Measurements from ENCODE around the gene TCF7L2. TPM values are rescaled to one million over a fixed set of nuclear protein-coding genes. Genes with fewer than 3 reads are reported as not detected.
A peak's percentile ranks its signal among the peaks of the same experiment; 100 is the strongest.

TCF7L2 gene
- total RNA-seq, 4 donors from 2014 or later, result 25.1 to 38.9 (median 26.9) TPM

- 74 to 78% methylated on average over 7 of the region's 7 CpGs for WGBS, 2 donors
- Histone ChIP-seq H3K27ac (peak overlapping the region in 1 of 4 donors; percentile 10), H3K4me1 (peaks cover 0 to 70% (median 19%) of the 10 kb centered on the region in 4 donors)
These were observed 92.8 kb downstream of the TCF7L2 start for GRCh38 chr10:113042868-113043267.

GRCh38 chr10:113044016-113044755 is 94.1 kb downstream of the TCF7L2 start:
- Histone ChIP-seq H3K4me1 (peaks cover 0 to 77% (median 24%) of the 10 kb centered on the region in 4 donors), H3K27ac (no peak overlapping the region), H3K4me3 (no peak overlapping the region), H3K9me3 (no peaks in the 10 kb centered on the region), H3K36me3 (no peaks in the 10 kb centered on the region), H3K27me3 (no peaks in the 10 kb centered on the region)
- DNase-seq (ENCODE audit: low spot score in 2 of 2), result no peak
- TF ChIP-seq EP300 (IDR thresholded peaks at IDR 0.05) (no peak), POLR2A (IDR thresholded peaks at IDR 0.05) (no peak), CTCF (IDR thresholded peaks at IDR 0.05) (no peak)
- 94 to 96% methylated on average over 12 of the region's 12 CpGs for WGBS, 2 donors

More at GRCh38 chr10:113042868-113043267, 92.8 kb downstream of the TCF7L2 start:
- no peaks in the 10 kb centered on the region for H3K27me3 ChIP-seq
- H3K36me3 ChIP-seq, result no peaks in the 10 kb centered on the region
- no peaks in the 10 kb centered on the region for H3K9me3 ChIP-seq
- TF ChIP-seq EP300 (IDR thresholded peaks at IDR 0.05) (peak in 1 of 2 donors; percentile 39), CTCF (IDR thresholded peaks at IDR 0.05) (no peak), POLR2A (IDR thresholded peaks at IDR 0.05) (no peak)
- no peak overlapping the region for H3K4me3 ChIP-seq
- DNase-seq (ENCODE audit: low spot score in 2 of 2), result no peak

DNA sequence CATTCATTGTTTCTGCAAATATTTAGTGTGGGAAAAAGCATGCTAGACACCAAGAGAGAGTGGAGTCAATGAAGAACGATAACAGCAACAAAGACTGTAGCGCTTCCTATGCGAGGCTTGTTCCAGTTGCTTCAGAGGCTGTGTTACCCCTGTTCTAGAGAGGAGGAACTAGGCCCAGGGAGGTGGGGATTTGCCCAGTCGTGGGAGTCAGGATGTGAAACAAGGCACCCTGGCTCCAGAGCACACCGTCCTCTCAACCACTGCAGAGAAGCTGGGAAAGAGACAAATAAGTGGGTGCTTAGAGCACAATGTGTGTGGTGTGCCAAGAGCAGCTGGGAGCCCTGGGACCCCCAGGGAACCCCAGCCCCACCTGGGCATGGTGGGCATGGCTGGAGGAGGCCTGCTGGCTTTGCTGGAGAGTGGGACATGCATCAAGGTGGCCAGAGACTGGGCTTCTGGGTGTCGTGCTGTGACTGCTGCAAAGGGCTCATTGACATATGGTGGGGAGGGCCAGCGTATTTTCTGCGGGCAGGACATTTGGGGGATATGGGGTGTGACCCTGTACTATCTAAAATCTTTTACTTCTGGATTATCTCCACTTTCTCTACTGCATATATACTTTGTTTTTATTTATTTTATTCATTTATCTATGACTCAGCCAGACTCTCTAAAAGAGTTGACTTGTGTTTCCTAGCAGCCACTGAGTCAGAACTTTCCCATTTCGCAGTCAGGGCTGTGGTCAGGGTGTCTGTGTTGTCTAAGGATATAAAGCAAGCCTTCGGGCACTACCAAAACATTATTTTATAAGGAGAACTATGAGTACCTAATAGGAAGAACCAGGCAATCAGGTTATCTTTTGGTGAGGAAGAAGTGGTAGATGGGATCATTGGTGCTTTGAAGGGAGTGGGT is 95.4 kb downstream of the TCF7L2 start:
- TF ChIP-seq EP300 (IDR thresholded peaks at IDR 0.05) (no peak), POLR2A (IDR thresholded peaks at IDR 0.05) (no peak), CTCF (IDR thresholded peaks at IDR 0.05) (no peak)
- Histone ChIP-seq H3K9me3 (no peaks in the 10 kb centered on the region), H3K27me3 (no peaks in the 10 kb centered on the region), H3K4me1 (peaks cover 0 to 89% (median 24%) of the 10 kb centered on the region in 4 donors), H3K4me3 (no peak overlapping the region), H3K36me3 (no peaks in the 10 kb centered on the region), H3K27ac (no peak overlapping the region)
- WGBS, 2 donors, result 78 to 82% methylated on average over 10 of the region's 10 CpGs
- DNase-seq (ENCODE audit: low spot score in 2 of 2), result no peak

DNA sequence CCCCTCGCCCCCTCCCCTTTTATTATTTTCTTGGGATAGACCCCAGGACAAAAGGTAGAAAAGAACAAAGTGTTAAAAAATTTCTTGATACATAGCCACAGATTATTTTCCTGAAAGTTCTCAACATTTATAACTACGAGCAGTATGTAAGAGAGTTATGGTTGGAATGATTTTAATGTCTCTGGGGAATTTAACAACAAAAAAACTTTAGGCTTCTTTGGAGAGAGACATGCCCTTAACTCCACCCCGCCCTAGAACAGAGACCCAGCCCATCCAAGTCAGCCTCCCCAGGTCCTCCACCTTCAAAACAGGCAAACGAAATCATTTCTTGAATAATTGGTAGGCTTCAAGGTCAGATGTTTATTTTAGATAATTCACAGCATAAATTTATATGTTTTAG is 97.1 kb downstream of the TCF7L2 start:
- Histone ChIP-seq H3K27ac (peak overlapping the region in 2 of 4 donors; percentile 12 to 71), H3K36me3 (no peaks in the 10 kb centered on the region), H3K4me3 (no peak overlapping the region), H3K9me3 (no peaks in the 10 kb centered on the region), H3K4me1 (peaks cover 0 to 96% (median 18%) of the 10 kb centered on the region in 4 donors), H3K27me3 (no peaks in the 10 kb centered on the region)
- WGBS, 2 donors, result 45 to 55% methylated on average over 4 of the region's 4 CpGs
- DNase-seq (ENCODE audit: low spot score in 2 of 2), result no peak
- no peak for TF ChIP-seq EP300 (IDR thresholded peaks at IDR 0.05)
- TF ChIP-seq CTCF (IDR thresholded peaks at IDR 0.05), result no peak
- TF ChIP-seq POLR2A (IDR thresholded peaks at IDR 0.05), result no peak

DNA sequence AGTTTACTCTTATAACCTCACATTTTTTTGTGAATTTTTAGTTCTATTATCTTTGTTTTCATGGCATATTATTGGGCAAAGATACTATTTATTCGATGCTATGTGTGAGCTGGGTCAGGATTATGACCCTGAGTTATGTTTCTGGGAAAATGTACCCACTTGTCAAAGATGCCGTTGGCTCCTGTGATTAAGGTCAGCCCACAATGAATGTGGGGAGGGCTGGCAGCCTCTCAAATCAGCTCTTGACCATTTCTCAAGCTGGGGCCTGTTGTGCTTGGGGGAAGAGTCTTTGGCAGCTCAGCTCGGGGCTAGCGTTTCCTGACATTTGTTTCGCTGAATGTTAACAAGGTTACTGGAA is 97.5 kb downstream of the TCF7L2 start:
- 21 to 30% methylated on average over 5 of the region's 5 CpGs for WGBS, 2 donors
- H3K27ac ChIP-seq, result peak overlapping the region in 3 of 4 donors; percentile 5 to 71 (median 12)
- TF ChIP-seq POLR2A (IDR thresholded peaks at IDR 0.05) (no peak), EP300 (IDR thresholded peaks at IDR 0.05) (peak in 1 of 2 donors; percentile 33), CTCF (IDR thresholded peaks at IDR 0.05) (no peak)
- H3K27me3 ChIP-seq, result no peaks in the 10 kb centered on the region
- DNase-seq (ENCODE audit: low spot score in 2 of 2), result no peak
- H3K9me3 ChIP-seq, result no peaks in the 10 kb centered on the region
- H3K4me1 ChIP-seq, result peaks cover 0 to 96% (median 13%) of the 10 kb centered on the region in 4 donors
- no peak overlapping the region for H3K4me3 ChIP-seq
- H3K36me3 ChIP-seq, result no peaks in the 10 kb centered on the region

Measured in tibial nerve (tissue), 4 donors.